ENCODE results near the gene STK10.
A peak's percentile ranks its signal among the peaks of the same experiment; 100 is the strongest.

The STK10 gene

GRCh38 chr5:172188033-172188892, at the start of gene STK10:
Gene STK10, minus strand, starts transcription at chr5:172188224. Its CDS starts 182 bp downstream, at chr5:172188042.
- TF ChIP-seq GLIS3 (CRISPR knock-in tag; IDR thresholded peaks at IDR 0.05) (no peak), ZNF70 (CRISPR knock-in tag; IDR thresholded peaks at IDR 0.05) (peak; percentile 45; the same call in 1 of the 2 replicates), PPARA (CRISPR knock-in tag; IDR thresholded peaks at IDR 0.05; ENCODE audit: borderline replicate concordance) (no peak), BACH2 (CRISPR knock-in tag; IDR thresholded peaks at IDR 0.05; ENCODE audit: borderline replicate concordance) (no peak), ISL1 (CRISPR knock-in tag; IDR thresholded peaks at IDR 0.05) (no peak), PATZ1 (CRISPR knock-in tag; IDR thresholded peaks at IDR 0.05; ENCODE audit: borderline replicate concordance) (no peak), ZFP3 (CRISPR knock-in tag; IDR thresholded peaks at IDR 0.05) (peak; percentile 71; the same call in 1 of the 2 replicates), TOX (CRISPR knock-in tag; IDR thresholded peaks at IDR 0.05; ENCODE audit: borderline replicate concordance) (no peak), ZC3H10 (CRISPR knock-in tag; IDR thresholded peaks at IDR 0.05) (no peak)
- TF ChIP-seq, protein P1, sequence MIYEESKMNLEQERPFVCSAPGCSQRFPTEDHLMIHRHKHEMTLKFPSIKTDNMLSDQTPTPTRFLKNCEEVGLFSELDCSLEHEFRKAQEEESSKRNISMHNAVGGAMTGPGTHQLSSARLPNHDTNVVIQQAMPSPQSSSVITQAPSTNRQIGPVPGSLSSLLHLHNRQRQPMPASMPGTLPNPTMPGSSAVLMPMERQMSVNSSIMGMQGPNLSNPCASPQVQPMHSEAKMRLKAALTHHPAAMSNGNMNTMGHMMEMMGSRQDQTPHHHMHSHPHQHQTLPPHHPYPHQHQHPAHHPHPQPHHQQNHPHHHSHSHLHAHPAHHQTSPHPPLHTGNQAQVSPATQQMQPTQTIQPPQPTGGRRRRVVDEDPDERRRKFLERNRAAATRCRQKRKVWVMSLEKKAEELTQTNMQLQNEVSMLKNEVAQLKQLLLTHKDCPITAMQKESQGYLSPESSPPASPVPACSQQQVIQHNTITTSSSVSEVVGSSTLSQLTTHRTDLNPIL (CRISPR knock-in tag; IDR thresholded peaks at IDR 0.05; ENCODE audit: low read depth): no peak
- ATAC-seq: peak; percentile 91

DNA sequence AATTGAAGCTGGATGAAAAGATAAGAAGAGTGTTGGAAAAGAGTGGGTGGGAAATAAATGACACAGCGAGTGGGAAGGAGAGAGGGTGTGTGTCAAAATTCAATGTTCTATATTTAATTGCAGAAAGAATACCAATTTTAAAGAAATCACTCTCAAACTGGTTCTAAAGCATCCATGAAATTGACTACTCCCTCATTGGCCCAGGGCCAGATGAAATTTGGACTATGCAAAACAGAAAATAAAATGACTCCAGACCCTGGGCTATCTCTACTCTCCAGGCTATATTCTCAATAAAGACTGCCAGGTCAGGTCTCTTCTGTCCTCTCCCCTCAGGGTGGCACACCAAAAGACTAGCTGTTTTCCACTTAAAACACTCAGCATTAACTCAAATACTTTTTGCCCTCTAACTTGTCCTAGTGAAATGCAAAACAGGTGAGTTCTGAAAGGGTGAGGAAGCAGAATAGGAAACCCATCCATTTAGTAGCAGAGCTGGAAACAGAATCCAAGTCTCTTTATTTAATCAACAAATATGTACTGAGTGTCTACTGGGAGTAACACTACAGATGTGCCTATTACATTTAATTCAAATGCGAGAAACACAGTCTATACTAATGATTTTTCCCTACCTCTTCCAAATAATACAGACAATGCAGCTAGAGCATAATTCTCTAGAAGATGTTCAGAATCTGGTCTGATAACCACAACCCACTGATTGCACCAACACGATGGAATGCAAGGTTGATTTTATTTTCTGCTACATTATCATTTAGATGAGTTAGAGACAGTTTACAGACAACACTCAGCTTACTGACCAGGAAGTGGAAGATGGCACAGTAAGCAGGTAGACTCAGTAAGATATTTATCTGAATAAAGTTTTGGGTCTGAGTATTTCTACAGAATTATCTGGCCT, 48.1 kb upstream of the STK10 start:
- peak; percentile 40; the same call in 2 of the 3 replicates for ATAC-seq

More for the DNA sequence above, 48.1 kb upstream of the STK10 start:
- TF ChIP-seq RARB (CRISPR knock-in tag; IDR thresholded peaks at IDR 0.05) (no peak), CSRNP3 (CRISPR knock-in tag; IDR thresholded peaks at IDR 0.05) (no peak), POU6F1 (CRISPR knock-in tag; IDR thresholded peaks at IDR 0.05; ENCODE audit: borderline replicate concordance, low read depth) (no peak), ESRRG (CRISPR knock-in tag; IDR thresholded peaks at IDR 0.05) (no peak), OSR1 (CRISPR knock-in tag; IDR thresholded peaks at IDR 0.05) (no peak), ZC3H10 (CRISPR knock-in tag; IDR thresholded peaks at IDR 0.05) (no peak), BACH2 (CRISPR knock-in tag; IDR thresholded peaks at IDR 0.05; ENCODE audit: borderline replicate concordance) (no peak), PPARA (CRISPR knock-in tag; IDR thresholded peaks at IDR 0.05; ENCODE audit: borderline replicate concordance) (no peak), ZNF8 (CRISPR knock-in tag; IDR thresholded peaks at IDR 0.05) (no peak), ARNTL (CRISPR knock-in tag; IDR thresholded peaks at IDR 0.05; ENCODE audit: borderline replicate concordance, low read depth) (no peak), ZFP3 (CRISPR knock-in tag; IDR thresholded peaks at IDR 0.05) (no peak), SNAI2 (CRISPR knock-in tag; IDR thresholded peaks at IDR 0.05) (no peak), TOX (CRISPR knock-in tag; IDR thresholded peaks at IDR 0.05; ENCODE audit: borderline replicate concordance) (no peak), ISL1 (CRISPR knock-in tag; IDR thresholded peaks at IDR 0.05) (no peak), PATZ1 (CRISPR knock-in tag; IDR thresholded peaks at IDR 0.05; ENCODE audit: borderline replicate concordance) (no peak), ZNF565 (CRISPR knock-in tag; conservative IDR thresholded peaks at IDR 0.05; ENCODE audit: low read depth) (no peak), ZFP30 (CRISPR knock-in tag; IDR thresholded peaks at IDR 0.05) (no peak), GLIS3 (CRISPR knock-in tag; IDR thresholded peaks at IDR 0.05) (no peak), ZNF70 (CRISPR knock-in tag; IDR thresholded peaks at IDR 0.05) (no peak)
- TF ChIP-seq, protein P1 (CRISPR knock-in tag; IDR thresholded peaks at IDR 0.05; ENCODE audit: low read depth): no peak
